Astrocyte (in vitro differentiated cells and primary cell): Measurements from ENCODE around the gene MSH5. TPM values are rescaled to one million over a fixed set of nuclear protein-coding genes. Genes with fewer than 3 reads are reported as not detected.
A peak's percentile ranks its signal among the peaks of the same experiment; 100 is the strongest.
"Not testable (repeated sequence)": the region's sequence is repeated elsewhere in the genome, so short reads cannot be mapped to it uniquely, and the experiment has no call there.

ENCODE experiments used
- DNase-seq: peaks from one replicate; pipeline ENCODE4 v3.0.0-alpha.2; 2010; ENCODE audit warnings: low read depth
- FAIRE-seq: peaks from 2 replicates; lab custom pipeline; 2011; peaks lifted over from hg19 to GRCh38; lab: Jason Lieb, UNC
- H2AFZ ChIP-seq: 2 replicates; pipeline ENCODE4 v1.6.0; 2012; ENCODE audit warnings: low read depth, low read length, inconsistent platforms
- H3K27ac ChIP-seq: 2 replicates; pipeline ENCODE4 v1.5.1; 2011; ENCODE audit warnings: low read depth, low read length, inconsistent platforms
- H3K27me3 ChIP-seq: 2 replicates; pipeline ENCODE4 v1.6.0; 2011; ENCODE audit warnings: low read length, inconsistent platforms; ENCODE audit not compliant: insufficient read depth
- H3K36me3 ChIP-seq: 2 replicates; pipeline ENCODE4 v1.5.1; 2011; ENCODE audit warnings: low read length, inconsistent platforms; ENCODE audit not compliant: insufficient read depth
- H3K4me1 ChIP-seq: 2 replicates; pipeline ENCODE4 v1.5.1; 2011; ENCODE audit warnings: low read length, inconsistent platforms; ENCODE audit not compliant: insufficient read depth
- H3K4me2 ChIP-seq: 2 replicates; pipeline ENCODE4 v1.6.0; 2012; ENCODE audit warnings: low read length, inconsistent platforms
- H3K4me3 ChIP-seq: 2 replicates; pipeline ENCODE4 v1.5.1; 2011; ENCODE audit warnings: low read depth, mild to moderate bottlenecking, low read length, inconsistent platforms; ENCODE audit not compliant: insufficient read depth
- H3K79me2 ChIP-seq: 2 replicates; pipeline ENCODE4 v1.6.0; 2012; ENCODE audit warnings: mild to moderate bottlenecking, low read length, inconsistent platforms; ENCODE audit not compliant: insufficient read depth
- H3K9ac ChIP-seq: 2 replicates; pipeline ENCODE4 v1.6.0; 2012; ENCODE audit warnings: mild to moderate bottlenecking, low read length, inconsistent platforms
- H3K9me3 ChIP-seq: 2 replicates; pipeline ENCODE4 v1.5.1; 2012; ENCODE audit warnings: low read depth, mild to moderate bottlenecking, low read length, inconsistent platforms; ENCODE audit not compliant: insufficient read depth
- H4K20me1 ChIP-seq: 2 replicates; pipeline ENCODE4 v1.6.0; 2012; ENCODE audit warnings: low read length, inconsistent platforms; ENCODE audit not compliant: insufficient read depth
- H3K27ac Mint-ChIP-seq: one replicate; pipeline ENCODE4 v1.8.0; 2021; ENCODE audit warnings: mild to moderate bottlenecking, mixed read lengths; ENCODE audit not compliant: unreplicated experiment
- H3K27me3 Mint-ChIP-seq: one replicate; pipeline ENCODE4 v1.8.0; 2021; ENCODE audit warnings: low read depth, mixed read lengths; ENCODE audit not compliant: unreplicated experiment
- H3K36me3 Mint-ChIP-seq: one replicate; pipeline ENCODE4 v1.8.0; 2021; ENCODE audit warnings: low read depth, mixed read lengths; ENCODE audit not compliant: unreplicated experiment
- H3K4me1 Mint-ChIP-seq: one replicate; pipeline ENCODE4 v1.8.0; 2021; ENCODE audit warnings: low read depth, mixed read lengths; ENCODE audit not compliant: unreplicated experiment
- H3K4me3 Mint-ChIP-seq: one replicate; pipeline ENCODE4 v1.8.0; 2021; ENCODE audit warnings: mild to moderate bottlenecking, moderate library complexity, mixed read lengths; ENCODE audit not compliant: unreplicated experiment
- H3K9me3 Mint-ChIP-seq: one replicate; pipeline ENCODE4 v1.8.0; 2021; ENCODE audit warnings: mild to moderate bottlenecking, mixed read lengths; ENCODE audit not compliant: unreplicated experiment
- EZH2 ChIP-seq: IDR thresholded peaks from 2 replicates; pipeline ENCODE4 v1.6.1; 2012; ENCODE audit warnings: mild to moderate bottlenecking, low read length, inconsistent platforms; ENCODE audit not compliant: insufficient read depth
- microRNA-seq: library from miRNA; unstranded; fragments of <30 nt; microRNA quantifications from one replicate; pipeline ENCODE4 v1.2.0, GENCODE V29; 2020
- total RNA-seq: library from RNA; stranded (reverse); gene quantifications from 2 replicates; pipeline ENCODE4 v1.2.1, GENCODE V29; 2021
- TF ChIP-seq, protein P1 (sequence below): IDR thresholded peaks from 2 replicates; pipeline ENCODE4 v1.5.1; 2011; ENCODE audit warnings: low read depth, mild to moderate bottlenecking, inconsistent platforms, low read length, moderate library complexity; ENCODE audit not compliant: insufficient read depth

The MSH5 gene
- total RNA-seq, 1 donor from 2014 or later = 6.8 TPM

DNA sequence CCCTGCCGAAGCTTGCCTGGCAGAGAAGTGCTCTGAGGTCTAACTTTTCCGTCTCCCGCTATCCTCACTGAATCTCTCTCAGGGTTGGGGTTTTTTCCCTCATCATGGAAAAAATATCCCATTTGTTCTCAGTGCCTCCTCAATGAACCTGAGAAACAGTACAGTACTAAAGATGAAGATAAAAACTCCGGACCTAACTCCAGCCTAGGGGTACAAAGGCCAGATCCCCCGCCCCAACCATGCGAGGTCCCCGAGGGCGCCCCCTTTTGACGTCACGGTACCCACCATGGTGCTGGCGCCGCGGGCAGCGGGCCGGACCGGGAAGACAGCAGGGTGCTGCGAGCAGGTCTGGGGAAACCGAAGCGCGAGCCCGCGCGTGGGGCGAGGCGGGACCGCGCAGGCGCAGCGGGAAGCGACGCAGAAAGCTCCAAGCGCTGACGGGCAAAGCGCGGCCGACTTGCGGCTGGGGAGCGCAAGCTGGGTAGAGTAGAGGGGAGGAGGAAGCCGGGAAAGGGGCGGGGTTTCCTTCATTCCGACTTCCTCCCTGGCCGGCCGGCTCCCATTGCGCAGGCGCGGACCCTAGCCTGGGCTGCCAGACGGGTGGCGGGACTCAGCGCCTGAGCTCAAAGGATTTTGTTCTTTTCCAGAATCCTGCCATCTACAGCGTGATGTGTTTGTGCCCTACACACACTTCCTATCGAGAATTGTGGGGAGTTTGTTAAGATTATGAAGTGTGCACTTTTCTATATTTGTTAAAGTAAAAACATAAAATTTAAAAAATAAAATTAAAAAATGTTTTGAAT is 66.9 kb downstream of the MSH5 start, which contains the start of gene LSM2:
LSM2 (minus strand) TSS at position 497 of the 803 bp plus-strand sequence; CDS start at position 288, 209 bp downstream.
- peak within 1 kb of the TSS; percentile 91 for H3K9ac ChIP-seq
- H3K27ac ChIP-seq = peak within 1 kb of the TSS; percentile 71
- H3K4me1 ChIP-seq = peaks cover 7% of the 10 kb centered on the region
- peaks cover 5% of the 10 kb centered on the region for H3K36me3 ChIP-seq
- peak within 1 kb of the TSS; percentile 95 for H3K4me2 ChIP-seq
- Mint-ChIP-seq H3K36me3 (peaks cover 1% of the 10 kb centered on the region), H3K9me3 (no peaks in the 10 kb centered on the region), H3K4me3 (peak within 1 kb of the TSS; percentile 93), H3K27me3 (no peaks in the 10 kb centered on the region), H3K27ac (peak within 1 kb of the TSS; percentile 87), H3K4me1 (peaks cover 2% of the 10 kb centered on the region)
- peak within 1 kb of the TSS; percentile 80 for H3K4me3 ChIP-seq
- H2AFZ ChIP-seq = peak within 1 kb of the TSS; percentile 74
- peak; percentile 87 for DNase-seq
- H3K27me3 ChIP-seq = no peaks in the 10 kb centered on the region
- FAIRE-seq = no peak
- no peaks in the 10 kb centered on the region for H3K9me3 ChIP-seq
- TF ChIP-seq, protein P1, sequence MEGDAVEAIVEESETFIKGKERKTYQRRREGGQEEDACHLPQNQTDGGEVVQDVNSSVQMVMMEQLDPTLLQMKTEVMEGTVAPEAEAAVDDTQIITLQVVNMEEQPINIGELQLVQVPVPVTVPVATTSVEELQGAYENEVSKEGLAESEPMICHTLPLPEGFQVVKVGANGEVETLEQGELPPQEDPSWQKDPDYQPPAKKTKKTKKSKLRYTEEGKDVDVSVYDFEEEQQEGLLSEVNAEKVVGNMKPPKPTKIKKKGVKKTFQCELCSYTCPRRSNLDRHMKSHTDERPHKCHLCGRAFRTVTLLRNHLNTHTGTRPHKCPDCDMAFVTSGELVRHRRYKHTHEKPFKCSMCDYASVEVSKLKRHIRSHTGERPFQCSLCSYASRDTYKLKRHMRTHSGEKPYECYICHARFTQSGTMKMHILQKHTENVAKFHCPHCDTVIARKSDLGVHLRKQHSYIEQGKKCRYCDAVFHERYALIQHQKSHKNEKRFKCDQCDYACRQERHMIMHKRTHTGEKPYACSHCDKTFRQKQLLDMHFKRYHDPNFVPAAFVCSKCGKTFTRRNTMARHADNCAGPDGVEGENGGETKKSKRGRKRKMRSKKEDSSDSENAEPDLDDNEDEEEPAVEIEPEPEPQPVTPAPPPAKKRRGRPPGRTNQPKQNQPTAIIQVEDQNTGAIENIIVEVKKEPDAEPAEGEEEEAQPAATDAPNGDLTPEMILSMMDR = no peak
- no peak for TF ChIP-seq EZH2
- no peaks in the 10 kb centered on the region for H4K20me1 ChIP-seq
- peaks cover 24% of the 10 kb centered on the region for H3K79me2 ChIP-seq

DNA sequence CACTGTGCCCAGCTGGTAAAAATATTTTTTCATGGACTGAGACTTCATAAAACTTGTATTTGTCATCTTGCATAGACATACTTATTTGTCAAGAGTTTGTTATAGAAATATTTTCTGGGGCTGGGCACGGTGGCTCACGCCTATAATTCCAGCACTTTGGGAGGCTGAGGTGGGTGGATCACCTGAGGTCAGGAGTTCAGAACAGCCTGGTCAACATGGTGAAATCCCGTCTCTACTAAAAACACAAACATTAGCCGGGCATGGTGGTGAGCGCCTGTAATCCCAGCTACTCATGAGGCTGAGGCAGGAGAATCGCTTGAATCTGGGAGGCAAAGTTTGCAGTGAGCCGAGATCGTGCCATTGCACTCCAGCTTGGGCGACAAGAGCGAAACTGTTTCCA is 68.8 kb downstream of the MSH5 start:
- H3K4me3 ChIP-seq, H3K27ac Mint-ChIP-seq, H3K36me3 ChIP-seq, DNase-seq, H3K27me3 ChIP-seq, H3K4me1 ChIP-seq, H3K9ac ChIP-seq, H3K27ac ChIP-seq, H3K9me3 Mint-ChIP-seq, H3K27me3 Mint-ChIP-seq, H3K4me2 ChIP-seq, H3K9me3 ChIP-seq, H3K36me3 Mint-ChIP-seq, H3K4me3 Mint-ChIP-seq, H2AFZ ChIP-seq, H3K4me1 Mint-ChIP-seq, FAIRE-seq, H4K20me1 ChIP-seq: not testable (repeated sequence)
- peaks cover 20% of the 10 kb centered on the region for H3K79me2 ChIP-seq

DNA sequence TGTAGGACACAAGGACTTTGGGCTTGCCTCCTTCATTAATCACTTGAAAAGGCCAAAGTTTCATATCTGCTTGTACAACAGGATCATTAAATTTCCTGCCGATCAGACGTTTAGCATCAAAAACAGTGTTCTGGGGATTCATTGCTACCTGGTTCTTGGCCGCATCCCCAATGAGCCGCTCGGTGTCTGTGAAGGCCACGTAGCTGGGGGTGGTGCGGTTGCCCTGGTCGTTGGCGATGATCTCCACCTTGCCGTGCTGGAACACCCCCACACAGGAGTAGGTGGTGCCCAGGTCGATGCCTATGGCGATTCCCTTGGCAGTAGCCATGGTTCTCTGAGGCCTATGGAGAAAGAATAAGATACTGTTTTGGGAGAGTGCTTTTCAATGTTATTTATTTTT is 71.8 kb downstream of the MSH5 start:
- no peak overlapping the region for H2AFZ ChIP-seq
- no peak overlapping the region for H3K27ac ChIP-seq
- no peak overlapping the region for H3K9ac ChIP-seq
- H3K36me3 Mint-ChIP-seq = peaks cover 1% of the 10 kb centered on the region
- no peak for TF ChIP-seq EZH2
- TF ChIP-seq, protein P1 = no peak
- no peak overlapping the region for H3K4me3 ChIP-seq
- no peak for DNase-seq
- no peak overlapping the region for H3K4me2 ChIP-seq
- H4K20me1 ChIP-seq = no peaks in the 10 kb centered on the region
- H3K4me1 Mint-ChIP-seq = peaks cover 8% of the 10 kb centered on the region
- no peak for FAIRE-seq
- H3K4me3 Mint-ChIP-seq = no peak overlapping the region
- no peaks in the 10 kb centered on the region for H3K79me2 ChIP-seq
- H3K9me3 Mint-ChIP-seq = peaks cover 2% of the 10 kb centered on the region
- H3K4me1 ChIP-seq = peaks cover 9% of the 10 kb centered on the region
- no peaks in the 10 kb centered on the region for H3K36me3 ChIP-seq
- no peaks in the 10 kb centered on the region for H3K9me3 ChIP-seq
- H3K27me3 ChIP-seq = no peaks in the 10 kb centered on the region
- no peak overlapping the region for H3K27ac Mint-ChIP-seq
- H3K27me3 Mint-ChIP-seq = no peaks in the 10 kb centered on the region

Small RNAs within 50 kb of the gene (microRNA-seq; reads per million reads assigned to microRNA genes)
- 1.9 reads per million for gene MIR4646

Other genes with a start within 250 kb of the MSH5 start
- 4.1 and 5.8 TPM in 2 replicates for gene MICB, start 241.9 kb upstream of the MSH5 start, total RNA-seq
- gene MCCD1, start 211.0 kb upstream of the MSH5 start, total RNA-seq = not detected in 2 replicates
- 284 and 294 TPM in 2 replicates for gene DDX39B, start 198.0 kb upstream of the MSH5 start, total RNA-seq
- gene ATP6V1G2, start 193.4 kb upstream of the MSH5 start, total RNA-seq = 2.6 and 3.4 TPM in 2 replicates
- gene NFKBIL1, start 192.4 kb upstream of the MSH5 start, total RNA-seq = 18.8 and 20.4 TPM in 2 replicates
- not detected in 2 replicates for gene LTA, start 167.7 kb upstream of the MSH5 start, total RNA-seq
- gene TNF, start 164.4 kb upstream of the MSH5 start, total RNA-seq = 0.79 and 1.2 TPM in 2 replicates
- 0.26 and 0.52 TPM in 2 replicates for gene LTB, start 157.6 kb upstream of the MSH5 start, total RNA-seq
- not detected in 2 replicates for gene LST1, start 153.7 kb upstream of the MSH5 start, total RNA-seq
- not detected in 2 replicates for gene NCR3, start 147.0 kb upstream of the MSH5 start, total RNA-seq
- not detected in 2 replicates for gene AIF1, start 124.8 kb upstream of the MSH5 start, total RNA-seq
- gene PRRC2A, start 119.3 kb upstream of the MSH5 start, total RNA-seq = 180 and 188 TPM in 2 replicates
- gene BAG6, start 87.3 kb upstream of the MSH5 start, total RNA-seq = 233 and 247 TPM in 2 replicates
- 0.89 and 1.2 TPM in 2 replicates for gene APOM, start 84.1 kb upstream of the MSH5 start, total RNA-seq
- gene C6orf47, start 79.2 kb upstream of the MSH5 start, total RNA-seq = 14.7 and 15.5 TPM in 2 replicates
- 11.7 and 13.8 TPM in 2 replicates for gene GPANK1, start 75.0 kb upstream of the MSH5 start, total RNA-seq
- gene CSNK2B, start 73.9 kb upstream of the MSH5 start, total RNA-seq = 200 and 208 TPM in 2 replicates
- gene LY6G5B, start 70.0 kb upstream of the MSH5 start, total RNA-seq = 17.5 and 20.3 TPM in 2 replicates
- gene LY6G5C, start 58.9 kb upstream of the MSH5 start, total RNA-seq = 2.9 and 3.9 TPM in 2 replicates
- 34.3 and 38.3 TPM in 2 replicates for gene ABHD16A, start 36.7 kb upstream of the MSH5 start, total RNA-seq
- not detected in 2 replicates for gene LY6G6F, start 33.1 kb upstream of the MSH5 start, total RNA-seq
- gene LY6G6D, start 24.7 kb upstream of the MSH5 start, total RNA-seq = not detected in 2 replicates
- gene LY6G6C, start 18.3 kb upstream of the MSH5 start, total RNA-seq = 0.41 and 0.66 TPM in 2 replicates
- gene MPIG6B, start 16.6 kb upstream of the MSH5 start, total RNA-seq = not detected in 2 replicates
- 62.5 and 72.4 TPM in 2 replicates for gene DDAH2, start 10.7 kb upstream of the MSH5 start, total RNA-seq
- 484 and 518 TPM in 2 replicates for gene CLIC1, start 3.5 kb upstream of the MSH5 start, total RNA-seq
- gene SAPCD1, start 22.7 kb downstream of the MSH5 start, total RNA-seq = 0.72 and 1.2 TPM in 2 replicates
- gene VWA7, start 37.3 kb downstream of the MSH5 start, total RNA-seq = 0.54 and 0.94 TPM in 2 replicates
- gene VARS1, start 55.7 kb downstream of the MSH5 start, total RNA-seq = 94.8 and 96.3 TPM in 2 replicates
- gene LSM2, start 67.0 kb downstream of the MSH5 start, total RNA-seq = 43.8 and 44.0 TPM in 2 replicates
- 0.98 and 1.1 TPM in 2 replicates for gene HSPA1L, start 75.3 kb downstream of the MSH5 start, total RNA-seq
- gene HSPA1A, start 75.5 kb downstream of the MSH5 start, total RNA-seq = 52.6 and 52.7 TPM in 2 replicates
- 64.9 and 77.2 TPM in 2 replicates for gene HSPA1B, start 87.7 kb downstream of the MSH5 start, total RNA-seq
- 45.0 and 47.3 TPM in 2 replicates for gene NEU1, start 122.8 kb downstream of the MSH5 start, total RNA-seq
- 0.23 and 0.29 TPM in 2 replicates for gene SLC44A4, start 139.0 kb downstream of the MSH5 start, total RNA-seq
- 32.6 and 35.8 TPM in 2 replicates for gene EHMT2, start 157.7 kb downstream of the MSH5 start, total RNA-seq
- 3.7 and 4.6 TPM in 2 replicates for gene ZBTB12, start 162.1 kb downstream of the MSH5 start, total RNA-seq
- 0.20 and 0.43 TPM in 2 replicates for gene C2, start 187.7 kb downstream of the MSH5 start, total RNA-seq
- 1.0 and 1.4 TPM in 2 replicates for gene CFB, start 206.1 kb downstream of the MSH5 start, total RNA-seq
- 47.7 and 48.1 TPM in 2 replicates for gene NELFE, start 219.0 kb downstream of the MSH5 start, total RNA-seq
- gene SKIC2, start 219.2 kb downstream of the MSH5 start, total RNA-seq = 75.3 and 79.1 TPM in 2 replicates
- gene DXO, start 232.1 kb downstream of the MSH5 start, total RNA-seq = 12.6 and 15.6 TPM in 2 replicates
- gene C4A, start 242.1 kb downstream of the MSH5 start, total RNA-seq = 3.8 and 4.6 TPM in 2 replicates